HL-60 (cell line): Measurements from ENCODE around the gene PSMD8.
A peak's percentile ranks its signal among the peaks of the same experiment; 100 is the strongest.

Experiments
- DNase-seq, 2 experiments: peaks; one replicate each; pipeline ENCODE4 v3.0.0-alpha.2; 2010 to 2020; ENCODE audit warnings: low read depth in 1 of 2, low spot score in 1 of 2
- H3K27ac ChIP-seq: fragments of 250-450 bp; sonication (Bioruptor Pico); replicated peaks from 2 replicates; pipeline ENCODE4 v1.5.1; 2020; ENCODE audit warnings: mild to moderate bottlenecking, moderate library complexity
- H3K27me3 ChIP-seq: fragments of 250-450 bp; sonication (Bioruptor Pico); 2 replicates; pipeline ENCODE4 v1.5.1; 2021; ENCODE audit warnings: mild to moderate bottlenecking, moderate library complexity; ENCODE audit not compliant: insufficient read depth, poor library complexity, severe bottlenecking
- H3K4me3 ChIP-seq: replicated peaks from 2 replicates; pipeline ENCODE4 v1.5.1; 2011; ENCODE audit warnings: mild to moderate bottlenecking, control low read depth, low read length; ENCODE audit not compliant: insufficient read depth
- CTCF ChIP-seq: IDR thresholded peaks from one replicate; pipeline ENCODE4 v1.5.1; 2011; ENCODE audit warnings: low read length, control low read depth, inconsistent platforms; ENCODE audit not compliant: insufficient read depth
- GABPA ChIP-seq: IDR thresholded peaks from 2 replicates; pipeline ENCODE4 v1.6.1; 2012; ENCODE audit warnings: low read depth
- POLR2AphosphoS5 ChIP-seq: IDR thresholded peaks from 2 replicates; pipeline ENCODE4 v1.6.1; 2012; ENCODE audit warnings: low read depth
- SPI1 ChIP-seq: IDR thresholded peaks from 2 replicates; pipeline ENCODE4 v1.6.1; 2012; ENCODE audit warnings: low read depth, mild to moderate bottlenecking, borderline replicate concordance
- TF ChIP-seq, protein P1 (sequence below): IDR thresholded peaks from 2 replicates; pipeline ENCODE4 v1.6.1; 2012; ENCODE audit warnings: low read depth; ENCODE audit not compliant: insufficient replicate concordance

PSMD8 gene

GRCh38 chr19:38400361-38400760 is 26.0 kb downstream of the PSMD8 start:
- no peak overlapping the region for H3K4me3 ChIP-seq
- no peak overlapping the region for H3K27ac ChIP-seq
- TF ChIP-seq GABPA (no peak), SPI1 (no peak), POLR2AphosphoS5 (no peak), CTCF (no peak)
- TF ChIP-seq, protein P1, sequence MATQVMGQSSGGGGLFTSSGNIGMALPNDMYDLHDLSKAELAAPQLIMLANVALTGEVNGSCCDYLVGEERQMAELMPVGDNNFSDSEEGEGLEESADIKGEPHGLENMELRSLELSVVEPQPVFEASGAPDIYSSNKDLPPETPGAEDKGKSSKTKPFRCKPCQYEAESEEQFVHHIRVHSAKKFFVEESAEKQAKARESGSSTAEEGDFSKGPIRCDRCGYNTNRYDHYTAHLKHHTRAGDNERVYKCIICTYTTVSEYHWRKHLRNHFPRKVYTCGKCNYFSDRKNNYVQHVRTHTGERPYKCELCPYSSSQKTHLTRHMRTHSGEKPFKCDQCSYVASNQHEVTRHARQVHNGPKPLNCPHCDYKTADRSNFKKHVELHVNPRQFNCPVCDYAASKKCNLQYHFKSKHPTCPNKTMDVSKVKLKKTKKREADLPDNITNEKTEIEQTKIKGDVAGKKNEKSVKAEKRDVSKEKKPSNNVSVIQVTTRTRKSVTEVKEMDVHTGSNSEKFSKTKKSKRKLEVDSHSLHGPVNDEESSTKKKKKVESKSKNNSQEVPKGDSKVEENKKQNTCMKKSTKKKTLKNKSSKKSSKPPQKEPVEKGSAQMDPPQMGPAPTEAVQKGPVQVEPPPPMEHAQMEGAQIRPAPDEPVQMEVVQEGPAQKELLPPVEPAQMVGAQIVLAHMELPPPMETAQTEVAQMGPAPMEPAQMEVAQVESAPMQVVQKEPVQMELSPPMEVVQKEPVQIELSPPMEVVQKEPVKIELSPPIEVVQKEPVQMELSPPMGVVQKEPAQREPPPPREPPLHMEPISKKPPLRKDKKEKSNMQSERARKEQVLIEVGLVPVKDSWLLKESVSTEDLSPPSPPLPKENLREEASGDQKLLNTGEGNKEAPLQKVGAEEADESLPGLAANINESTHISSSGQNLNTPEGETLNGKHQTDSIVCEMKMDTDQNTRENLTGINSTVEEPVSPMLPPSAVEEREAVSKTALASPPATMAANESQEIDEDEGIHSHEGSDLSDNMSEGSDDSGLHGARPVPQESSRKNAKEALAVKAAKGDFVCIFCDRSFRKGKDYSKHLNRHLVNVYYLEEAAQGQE, result no peak
- peaks cover 15% of the 10 kb centered on the region for H3K27me3 ChIP-seq
- DNase-seq, result no peak

GRCh38 chr19:38401148-38401547 is 26.8 kb downstream of the PSMD8 start:
- no peak overlapping the region for H3K27ac ChIP-seq
- no peak for DNase-seq
- TF ChIP-seq, protein P1, result no peak
- TF ChIP-seq CTCF (no peak), SPI1 (no peak), GABPA (no peak)

DNA sequence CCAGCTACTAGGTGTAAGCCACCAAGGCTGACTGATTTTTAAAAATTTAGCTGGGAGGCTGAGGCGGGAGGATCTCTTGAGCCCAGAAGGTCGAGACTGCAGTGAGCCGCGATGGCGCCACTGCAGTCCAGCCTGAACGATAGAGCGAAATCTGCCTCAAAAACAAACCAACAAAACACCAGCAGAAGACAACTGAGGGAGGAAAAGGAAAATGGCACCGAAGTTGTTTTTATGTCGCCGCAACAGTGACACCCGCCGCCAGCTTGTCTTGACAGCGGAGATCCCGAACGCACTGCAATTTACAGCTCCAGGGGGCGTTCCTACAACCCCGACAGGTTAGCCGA is 28.2 kb downstream of the PSMD8 start:
- peak overlapping the region; percentile 33 for H3K4me3 ChIP-seq
- TF ChIP-seq GABPA (no peak), CTCF (no peak), SPI1 (no peak), POLR2AphosphoS5 (0 out of 2 replicates have a peak, but pooled peaks have one; percentile 6)
- TF ChIP-seq, protein P1, result no peak

More at GRCh38 chr19:38401148-38401547, 26.8 kb downstream of the PSMD8 start:
- H3K4me3 ChIP-seq, result no peak overlapping the region
- H3K27me3 ChIP-seq, result peaks cover 13% of the 10 kb centered on the region

More for the DNA sequence above, 28.2 kb downstream of the PSMD8 start:
- no peak for DNase-seq
- Histone ChIP-seq H3K27ac (no peak overlapping the region), H3K27me3 (no peaks in the 10 kb centered on the region)
